Liver (tissue), 9 donors: ENCODE results near the gene ZNF408. TPM values are rescaled to one million over a fixed set of nuclear protein-coding genes. Genes with fewer than 3 reads are reported as not detected.
A peak's percentile ranks its signal among the peaks of the same experiment; 100 is the strongest.

ENCODE experiments used
- DNase-seq: peaks from one replicate; pipeline ENCODE4 v3.0.0-alpha.2; 2017; ENCODE audit warnings: low spot score
- H3K27ac ChIP-seq, 2 donors: one replicate each; pipeline ENCODE4 v1.7.0; 2013; ENCODE audit warnings: inconsistent platforms in 2 of 2, low read length in 2 of 2, control low read depth in 1 of 2, low read depth in 1 of 2, mild to moderate bottlenecking in 1 of 2
- H3K27me3 ChIP-seq, 4 donors: one replicate each; pipeline versions ENCODE4 v1.6.1 to v1.7.0; 2013; ENCODE audit warnings: low read length in 3 of 4, inconsistent platforms in 1 of 4, mild to moderate bottlenecking in 1 of 4, moderate library complexity in 1 of 4; ENCODE audit not compliant: control insufficient read depth in 4 of 4, insufficient read depth in 4 of 4
- H3K36me3 ChIP-seq, 4 donors: one replicate each; pipeline versions ENCODE4 v1.6.1 to v1.7.0; 2013; ENCODE audit warnings: low read length in 3 of 4, mild to moderate bottlenecking in 3 of 4, low read depth in 1 of 4, moderate library complexity in 1 of 4; ENCODE audit not compliant: control insufficient read depth in 4 of 4, insufficient read depth in 3 of 4
- H3K4me1 ChIP-seq, 4 donors: one replicate each; pipeline versions ENCODE4 v1.6.1 to v1.7.0; 2013; ENCODE audit warnings: low read length in 3 of 4, mild to moderate bottlenecking in 3 of 4, moderate library complexity in 1 of 4; ENCODE audit not compliant: control insufficient read depth in 4 of 4, insufficient read depth in 4 of 4
- H3K4me3 ChIP-seq, 3 donors: one replicate each; pipeline versions ENCODE4 v1.6.1 to v1.7.0; 2013; ENCODE audit warnings: low read length in 3 of 3, control low read depth in 1 of 3, low read depth in 1 of 3, mild to moderate bottlenecking in 1 of 3
- H3K9ac ChIP-seq, 2 donors: one replicate each; pipeline ENCODE4 v1.7.0; 2013; ENCODE audit warnings: low read length in 2 of 2, mild to moderate bottlenecking in 2 of 2, moderate library complexity in 2 of 2, control low read depth in 1 of 2, low read depth in 1 of 2
- H3K9me3 ChIP-seq, 4 donors: one replicate each; pipeline versions ENCODE4 v1.6.1 to v1.7.0; 2013; ENCODE audit warnings: low read length in 3 of 4; ENCODE audit not compliant: control insufficient read depth in 4 of 4
- EGR1 ChIP-seq, 2 donors: IDR thresholded peaks; 2 replicates each; pipeline ENCODE4 v1.6.1; 2016 to 2018; ENCODE audit warnings: antibody characterized with exemption in 2 of 2, low read depth in 2 of 2
- FOXA1 ChIP-seq: IDR thresholded peaks from 2 replicates; pipeline ENCODE4 v1.6.1; 2016; ENCODE audit warnings: antibody characterized with exemption
- GABPA ChIP-seq, 2 donors: IDR thresholded peaks in 1 of 2; conservative IDR thresholded peaks in 1 of 2; 2 replicates each; pipeline ENCODE4 v1.6.1; 2016; ENCODE audit warnings: antibody characterized with exemption in 2 of 2, mild to moderate bottlenecking in 1 of 2, moderate library complexity in 1 of 2
- HNF4A ChIP-seq, 2 donors: conservative IDR thresholded peaks; 2 replicates each; pipeline ENCODE4 v1.6.1; 2016; ENCODE audit warnings: antibody characterized with exemption in 2 of 2, mild to moderate bottlenecking in 2 of 2
- HNF4G ChIP-seq: IDR thresholded peaks from 2 replicates; pipeline ENCODE4 v1.6.1; 2016; ENCODE audit warnings: antibody characterized with exemption
- JUND ChIP-seq, 2 donors: IDR thresholded peaks; 2 replicates each; pipeline ENCODE4 v1.6.1; 2016; ENCODE audit warnings: antibody characterized with exemption in 2 of 2
- NR2F2 ChIP-seq: IDR thresholded peaks from 2 replicates; pipeline ENCODE4 v1.6.1; 2016; ENCODE audit warnings: antibody characterized with exemption
- RAD21 ChIP-seq, 2 donors: IDR thresholded peaks; 2 replicates each; pipeline ENCODE4 v1.6.1; 2016; ENCODE audit warnings: antibody characterized with exemption in 2 of 2, mild to moderate bottlenecking in 2 of 2
- REST ChIP-seq: IDR thresholded peaks from 2 replicates; pipeline ENCODE4 v1.6.1; 2016; ENCODE audit warnings: antibody characterized with exemption, mild to moderate bottlenecking
- RXRA ChIP-seq, 2 donors: IDR thresholded peaks; 2 replicates each; pipeline ENCODE4 v1.6.1; 2017 to 2018; ENCODE audit warnings: antibody characterized with exemption in 2 of 2, mild to moderate bottlenecking in 1 of 2
- SP1 ChIP-seq: IDR thresholded peaks from 2 replicates; pipeline ENCODE4 v1.6.1; 2018; ENCODE audit warnings: antibody characterized with exemption, mild to moderate bottlenecking
- TAF1 ChIP-seq: conservative IDR thresholded peaks from 2 replicates; pipeline ENCODE4 v1.6.1; 2016; ENCODE audit warnings: antibody characterized with exemption, mild to moderate bottlenecking
- YY1 ChIP-seq: IDR thresholded peaks from 2 replicates; pipeline ENCODE4 v1.6.1; 2016; ENCODE audit warnings: antibody characterized with exemption, mild to moderate bottlenecking
- WGBS: extraction: QIAGEN DNeasy Blood & Tissue Kit; methylation state at CpG from one replicate; pipeline ENCODE4 v1.1.7; 2013; 5-methylcytosine and 5-hydroxymethylcytosine counted together
- polyA plus RNA-seq, 2 donors: library from polyadenylated mRNA; stranded (reverse) in 1 of 2; unstranded in 1 of 2; fragments of 200-250 nt in 1 of 2; fragments of >200 nt in 1 of 2; fragmentation: Nextera tagmentation in 1 of 2; extraction: Ambion mirVana in 1 of 2; gene quantifications; one replicate each; pipeline versions ENCODE4 v1.2.1 to v1.2.3, GENCODE V29; 2013 to 2015
- total RNA-seq, 2 donors: library from RNA; depleted of rRNA; stranded (reverse); fragments of >200 nt; gene quantifications; one replicate each; pipeline ENCODE4 v1.2.3, GENCODE V29; 2014
- TF ChIP-seq, protein P1 (sequence below): IDR thresholded peaks from 2 replicates; pipeline ENCODE4 v1.6.1; 2016; ENCODE audit warnings: antibody characterized with exemption
- TF ChIP-seq, protein P2 (sequence below): IDR thresholded peaks from 2 replicates; pipeline ENCODE4 v1.6.1; 2016; ENCODE audit warnings: antibody characterized with exemption
- TF ChIP-seq, protein P3 (sequence below): fragments of 150-350 bp; IDR thresholded peaks from 2 replicates; pipeline ENCODE4 v1.5.1; 2017; ENCODE audit warnings: improper control_type of control experiment, low read depth, low read length; ENCODE audit not compliant: missing input control
- TF ChIP-seq, protein P4 (sequence below): IDR thresholded peaks from 2 replicates; pipeline ENCODE4 v1.6.1; 2016; ENCODE audit warnings: antibody characterized with exemption
- donor health status: healthy.
- donor health status: healthy.
- donor health status: healthy.
- donor health status: healthy.
- donor health status: healthy.

ZNF408 gene
- total and polyA plus RNA-seq, 4 donors: 3.4 to 8.4 (median 5.5) TPM

GRCh38 chr11:46719048-46719542, 18.3 kb downstream of the ZNF408 start, which contains the start of gene F2:
TSS of gene F2 (plus strand) at chr11:46719213. CDS start at chr11:46719236, 23 bp downstream.
- DNase-seq: peak; percentile 69
- H3K9ac ChIP-seq: peak within 1 kb of the TSS; percentile 92
- TF ChIP-seq, protein P1, sequence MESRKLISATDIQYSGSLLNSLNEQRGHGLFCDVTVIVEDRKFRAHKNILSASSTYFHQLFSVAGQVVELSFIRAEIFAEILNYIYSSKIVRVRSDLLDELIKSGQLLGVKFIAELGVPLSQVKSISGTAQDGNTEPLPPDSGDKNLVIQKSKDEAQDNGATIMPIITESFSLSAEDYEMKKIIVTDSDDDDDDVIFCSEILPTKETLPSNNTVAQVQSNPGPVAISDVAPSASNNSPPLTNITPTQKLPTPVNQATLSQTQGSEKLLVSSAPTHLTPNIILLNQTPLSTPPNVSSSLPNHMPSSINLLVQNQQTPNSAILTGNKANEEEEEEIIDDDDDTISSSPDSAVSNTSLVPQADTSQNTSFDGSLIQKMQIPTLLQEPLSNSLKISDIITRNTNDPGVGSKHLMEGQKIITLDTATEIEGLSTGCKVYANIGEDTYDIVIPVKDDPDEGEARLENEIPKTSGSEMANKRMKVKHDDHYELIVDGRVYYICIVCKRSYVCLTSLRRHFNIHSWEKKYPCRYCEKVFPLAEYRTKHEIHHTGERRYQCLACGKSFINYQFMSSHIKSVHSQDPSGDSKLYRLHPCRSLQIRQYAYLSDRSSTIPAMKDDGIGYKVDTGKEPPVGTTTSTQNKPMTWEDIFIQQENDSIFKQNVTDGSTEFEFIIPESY: no peak
- TF ChIP-seq EGR1 (IDR thresholded peaks at IDR 0.05; ENCODE audit: low read depth in 2 of 2) (no peak), FOXA1 (no peak), NR2F2 (peak; percentile 95), REST (peak; percentile 65), GABPA (IDR thresholded peaks at IDR 0.05 in 1 of 2, conservative IDR thresholded peaks at IDR 0.05 in 1 of 2) (peak in 1 of 2 donors; percentile 72), YY1 (peak; percentile 86), HNF4A (conservative IDR thresholded peaks at IDR 0.05) (peak; percentile 80 to 82), RAD21 (IDR thresholded peaks at IDR 0.05) (peak; percentile 27 to 60), SP1 (peak; percentile 47), HNF4G (no peak), RXRA (IDR thresholded peaks at IDR 0.05) (peak; percentile 92 to 93), TAF1 (peak; percentile 94), JUND (IDR thresholded peaks at IDR 0.05) (peak; percentile 16 to 70)
- TF ChIP-seq, protein P2, sequence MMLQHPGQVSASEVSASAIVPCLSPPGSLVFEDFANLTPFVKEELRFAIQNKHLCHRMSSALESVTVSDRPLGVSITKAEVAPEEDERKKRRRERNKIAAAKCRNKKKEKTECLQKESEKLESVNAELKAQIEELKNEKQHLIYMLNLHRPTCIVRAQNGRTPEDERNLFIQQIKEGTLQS: peak; percentile 51
- TF ChIP-seq, protein P3, sequence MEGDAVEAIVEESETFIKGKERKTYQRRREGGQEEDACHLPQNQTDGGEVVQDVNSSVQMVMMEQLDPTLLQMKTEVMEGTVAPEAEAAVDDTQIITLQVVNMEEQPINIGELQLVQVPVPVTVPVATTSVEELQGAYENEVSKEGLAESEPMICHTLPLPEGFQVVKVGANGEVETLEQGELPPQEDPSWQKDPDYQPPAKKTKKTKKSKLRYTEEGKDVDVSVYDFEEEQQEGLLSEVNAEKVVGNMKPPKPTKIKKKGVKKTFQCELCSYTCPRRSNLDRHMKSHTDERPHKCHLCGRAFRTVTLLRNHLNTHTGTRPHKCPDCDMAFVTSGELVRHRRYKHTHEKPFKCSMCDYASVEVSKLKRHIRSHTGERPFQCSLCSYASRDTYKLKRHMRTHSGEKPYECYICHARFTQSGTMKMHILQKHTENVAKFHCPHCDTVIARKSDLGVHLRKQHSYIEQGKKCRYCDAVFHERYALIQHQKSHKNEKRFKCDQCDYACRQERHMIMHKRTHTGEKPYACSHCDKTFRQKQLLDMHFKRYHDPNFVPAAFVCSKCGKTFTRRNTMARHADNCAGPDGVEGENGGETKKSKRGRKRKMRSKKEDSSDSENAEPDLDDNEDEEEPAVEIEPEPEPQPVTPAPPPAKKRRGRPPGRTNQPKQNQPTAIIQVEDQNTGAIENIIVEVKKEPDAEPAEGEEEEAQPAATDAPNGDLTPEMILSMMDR: no peak
- TF ChIP-seq, protein P4, sequence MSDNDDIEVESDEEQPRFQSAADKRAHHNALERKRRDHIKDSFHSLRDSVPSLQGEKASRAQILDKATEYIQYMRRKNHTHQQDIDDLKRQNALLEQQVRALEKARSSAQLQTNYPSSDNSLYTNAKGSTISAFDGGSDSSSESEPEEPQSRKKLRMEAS: peak; percentile 26

More at GRCh38 chr11:46719048-46719542, 18.3 kb downstream of the ZNF408 start, which contains the start of gene F2:
- H3K9me3 ChIP-seq: no peaks in the 10 kb centered on the region
- peak within 1 kb of the TSS; percentile 84 to 99 for H3K27ac ChIP-seq
- H3K4me1 ChIP-seq: peaks cover 8 to 44% (median 29%) of the 10 kb centered on the region in 4 donors
- peak within 1 kb of the TSS; percentile 69 to 91 (median 77) for H3K4me3 ChIP-seq
- 33% methylated on average over 7 of the region's 7 CpGs for WGBS
- H3K27me3 ChIP-seq: no peaks in the 10 kb centered on the region
- H3K36me3 ChIP-seq: peaks cover 0 to 12% (median 2%) of the 10 kb centered on the region in 4 donors
